Measurements from ENCODE around the gene PPP1CB.

DNA sequence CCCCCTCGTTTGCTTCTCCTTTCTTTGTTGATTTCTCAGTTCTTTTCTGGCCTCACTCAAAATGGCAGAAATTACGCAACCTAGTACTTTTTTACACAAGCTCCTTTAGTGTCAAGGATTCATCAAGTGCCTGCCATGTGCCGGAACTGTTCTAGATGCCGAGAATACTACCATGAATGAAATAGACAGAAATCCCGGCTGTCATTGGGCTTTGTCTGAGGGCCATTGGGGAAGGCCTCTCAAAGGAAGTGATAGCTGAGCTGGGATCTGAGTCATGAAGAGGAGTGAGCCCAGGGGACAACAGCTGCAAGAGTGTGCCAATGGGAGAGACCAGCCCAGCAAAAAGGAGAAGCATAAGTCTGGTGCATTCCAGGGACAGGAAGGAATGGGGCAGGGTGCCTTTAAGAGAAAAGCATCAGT is 34.3 kb upstream of the PPP1CB start:
- TF ChIP-seq POLR2A (IDR thresholded peaks at IDR 0.05), result no peak
- TF ChIP-seq, protein P1, sequence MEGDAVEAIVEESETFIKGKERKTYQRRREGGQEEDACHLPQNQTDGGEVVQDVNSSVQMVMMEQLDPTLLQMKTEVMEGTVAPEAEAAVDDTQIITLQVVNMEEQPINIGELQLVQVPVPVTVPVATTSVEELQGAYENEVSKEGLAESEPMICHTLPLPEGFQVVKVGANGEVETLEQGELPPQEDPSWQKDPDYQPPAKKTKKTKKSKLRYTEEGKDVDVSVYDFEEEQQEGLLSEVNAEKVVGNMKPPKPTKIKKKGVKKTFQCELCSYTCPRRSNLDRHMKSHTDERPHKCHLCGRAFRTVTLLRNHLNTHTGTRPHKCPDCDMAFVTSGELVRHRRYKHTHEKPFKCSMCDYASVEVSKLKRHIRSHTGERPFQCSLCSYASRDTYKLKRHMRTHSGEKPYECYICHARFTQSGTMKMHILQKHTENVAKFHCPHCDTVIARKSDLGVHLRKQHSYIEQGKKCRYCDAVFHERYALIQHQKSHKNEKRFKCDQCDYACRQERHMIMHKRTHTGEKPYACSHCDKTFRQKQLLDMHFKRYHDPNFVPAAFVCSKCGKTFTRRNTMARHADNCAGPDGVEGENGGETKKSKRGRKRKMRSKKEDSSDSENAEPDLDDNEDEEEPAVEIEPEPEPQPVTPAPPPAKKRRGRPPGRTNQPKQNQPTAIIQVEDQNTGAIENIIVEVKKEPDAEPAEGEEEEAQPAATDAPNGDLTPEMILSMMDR (IDR thresholded peaks at IDR 0.05), result no peak

Measured in adrenal gland (tissue), 5 donors.